ENCODE measurements around the gene CPAMD8. TPM values are rescaled to one million over a fixed set of nuclear protein-coding genes. Genes with fewer than 3 reads are reported as not detected.
"Not testable (repeated sequence)": the region's sequence is repeated elsewhere in the genome, so short reads cannot be mapped to it uniquely, and the experiment has no call there.

CPAMD8 gene
- total and polyA plus RNA-seq, 9 donors = 2.4 to 13.0 (median 7.9) TPM

DNA sequence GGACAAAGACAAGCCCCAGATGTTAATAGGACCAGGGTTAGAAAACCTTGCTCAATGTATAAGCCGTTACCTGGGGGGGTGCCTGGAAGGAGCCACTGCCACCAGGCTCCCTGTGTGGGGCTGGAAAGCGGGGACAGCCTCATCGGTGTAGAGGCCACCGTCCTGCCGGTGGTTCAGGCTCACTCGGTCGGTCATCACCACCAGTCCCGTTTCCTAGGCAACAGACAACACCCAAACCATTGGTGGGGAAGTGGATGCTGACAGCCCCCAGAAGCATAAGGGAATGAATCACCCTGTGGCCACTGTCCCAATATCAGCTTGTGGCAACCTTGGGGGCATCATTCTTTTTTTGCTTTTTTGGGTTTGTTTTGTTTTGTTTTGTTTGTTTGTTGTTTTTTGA, 55.8 kb downstream of the CPAMD8 start:
- Histone ChIP-seq H3K36me3 (no peaks in the 10 kb centered on the region), H3K4me3 (no peak overlapping the region), H3K27me3 (no peaks in the 10 kb centered on the region), H3K9me3 (peaks cover 0 to 6% of the 10 kb centered on the region in 2 donors), H3K27ac (no peak overlapping the region), H3K4me1 (ENCODE audit: insufficient read depth) (no peaks in the 10 kb centered on the region)
- no peak for DNase-seq
- 76 to 87% (median 81%) methylated on average over 8 of the region's 8 CpGs for WGBS, 3 donors
- intact Hi-C loops (cut with DNase I) = no loop called here
- TF ChIP-seq EP300 (IDR thresholded peaks at IDR 0.05) = no peak
- TF ChIP-seq, protein P1, sequence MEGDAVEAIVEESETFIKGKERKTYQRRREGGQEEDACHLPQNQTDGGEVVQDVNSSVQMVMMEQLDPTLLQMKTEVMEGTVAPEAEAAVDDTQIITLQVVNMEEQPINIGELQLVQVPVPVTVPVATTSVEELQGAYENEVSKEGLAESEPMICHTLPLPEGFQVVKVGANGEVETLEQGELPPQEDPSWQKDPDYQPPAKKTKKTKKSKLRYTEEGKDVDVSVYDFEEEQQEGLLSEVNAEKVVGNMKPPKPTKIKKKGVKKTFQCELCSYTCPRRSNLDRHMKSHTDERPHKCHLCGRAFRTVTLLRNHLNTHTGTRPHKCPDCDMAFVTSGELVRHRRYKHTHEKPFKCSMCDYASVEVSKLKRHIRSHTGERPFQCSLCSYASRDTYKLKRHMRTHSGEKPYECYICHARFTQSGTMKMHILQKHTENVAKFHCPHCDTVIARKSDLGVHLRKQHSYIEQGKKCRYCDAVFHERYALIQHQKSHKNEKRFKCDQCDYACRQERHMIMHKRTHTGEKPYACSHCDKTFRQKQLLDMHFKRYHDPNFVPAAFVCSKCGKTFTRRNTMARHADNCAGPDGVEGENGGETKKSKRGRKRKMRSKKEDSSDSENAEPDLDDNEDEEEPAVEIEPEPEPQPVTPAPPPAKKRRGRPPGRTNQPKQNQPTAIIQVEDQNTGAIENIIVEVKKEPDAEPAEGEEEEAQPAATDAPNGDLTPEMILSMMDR (IDR thresholded peaks at IDR 0.05) = no peak
- no peak for TF ChIP-seq POLR2A (IDR thresholded peaks at IDR 0.05)

- no peak for DNase-seq
- no peaks in the 10 kb centered on the region for H3K27me3 ChIP-seq
- TF ChIP-seq EP300 (IDR thresholded peaks at IDR 0.05) (no peak), POLR2A (IDR thresholded peaks at IDR 0.05) (no peak)
- WGBS, 3 donors = 94 to 100% (median 98%) methylated on average over 1 of the region's 1 CpG
- H3K36me3 ChIP-seq = no peaks in the 10 kb centered on the region
- intact Hi-C loops (cut with DNase I) = no loop called here
- no peak overlapping the region for H3K4me3 ChIP-seq
- H3K4me1 ChIP-seq (ENCODE audit: insufficient read depth) = no peaks in the 10 kb centered on the region
- H3K27ac ChIP-seq = no peak overlapping the region
- H3K9me3 ChIP-seq = peaks cover 0 to 6% of the 10 kb centered on the region in 2 donors
Observed at GRCh38 chr19:16969135-16969534, 57.5 kb downstream of the CPAMD8 start.

GRCh38 chr19:16960996-16961822, 65.4 kb downstream of the CPAMD8 start:
- H3K27ac ChIP-seq; H3K4me1 ChIP-seq (ENCODE audit: insufficient read depth); H3K9me3 ChIP-seq; DNase-seq; H3K4me3 ChIP-seq; H3K36me3 ChIP-seq; intact Hi-C loops (cut with DNase I); H3K27me3 ChIP-seq: not testable (repeated sequence)
- 79 to 84% (median 80%) methylated on average over 20 of the region's 20 CpGs for WGBS, 3 donors

- not testable (repeated sequence) for DNase-seq; H3K4me1 ChIP-seq (ENCODE audit: insufficient read depth); H3K4me3 ChIP-seq; H3K9me3 ChIP-seq; H3K36me3 ChIP-seq; H3K27ac ChIP-seq; H3K27me3 ChIP-seq
- intact Hi-C loops (cut with DNase I) = loop anchor here in 1 of 4 donors (5.0 kb wide), 1 partner anchor 529 kb away; no protein-coding TSS in a partner anchor
Observed at GRCh38 chr19:16958277-16958676, 68.3 kb downstream of the CPAMD8 start.

DNA sequence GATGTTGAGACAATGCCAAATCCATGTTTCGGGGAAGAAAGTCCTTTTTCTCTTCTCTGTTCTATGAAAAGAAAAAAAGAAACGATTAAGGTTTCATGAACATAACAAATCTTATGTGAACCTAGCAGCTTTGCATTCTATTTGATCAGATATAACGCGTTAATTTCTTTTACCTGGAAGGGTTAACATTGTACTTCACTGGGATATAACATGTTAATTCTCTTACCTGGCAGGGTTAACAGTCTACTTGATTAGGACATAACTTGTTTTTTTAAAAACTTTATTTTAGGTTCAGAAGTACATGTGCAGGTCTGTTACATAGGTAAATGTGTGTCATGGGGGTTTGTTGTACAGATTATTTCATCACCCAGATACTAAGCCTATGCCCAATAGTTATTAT, 68.8 kb downstream of the CPAMD8 start:
- no peak for DNase-seq
- H3K27me3 ChIP-seq = no peaks in the 10 kb centered on the region
- intact Hi-C loops (cut with DNase I) = loop anchor here in 1 of 4 donors (1.0 to 5.0 kb wide), 2 partner anchors 26 to 529 kb away; no protein-coding TSS in a partner anchor
- no peak overlapping the region for H3K4me3 ChIP-seq
- H3K4me1 ChIP-seq (ENCODE audit: insufficient read depth) = peaks cover 3% of the 10 kb centered on the region
- 49 to 55% (median 53%) methylated on average over 4 of the region's 4 CpGs for WGBS, 3 donors
- no peak for TF ChIP-seq EP300 (IDR thresholded peaks at IDR 0.05)
- TF ChIP-seq POLR2A (IDR thresholded peaks at IDR 0.05) = no peak
- TF ChIP-seq, protein P1 (IDR thresholded peaks at IDR 0.05) = no peak
- no peaks in the 10 kb centered on the region for H3K9me3 ChIP-seq
- no peaks in the 10 kb centered on the region for H3K36me3 ChIP-seq
- no peak overlapping the region for H3K27ac ChIP-seq

DNA sequence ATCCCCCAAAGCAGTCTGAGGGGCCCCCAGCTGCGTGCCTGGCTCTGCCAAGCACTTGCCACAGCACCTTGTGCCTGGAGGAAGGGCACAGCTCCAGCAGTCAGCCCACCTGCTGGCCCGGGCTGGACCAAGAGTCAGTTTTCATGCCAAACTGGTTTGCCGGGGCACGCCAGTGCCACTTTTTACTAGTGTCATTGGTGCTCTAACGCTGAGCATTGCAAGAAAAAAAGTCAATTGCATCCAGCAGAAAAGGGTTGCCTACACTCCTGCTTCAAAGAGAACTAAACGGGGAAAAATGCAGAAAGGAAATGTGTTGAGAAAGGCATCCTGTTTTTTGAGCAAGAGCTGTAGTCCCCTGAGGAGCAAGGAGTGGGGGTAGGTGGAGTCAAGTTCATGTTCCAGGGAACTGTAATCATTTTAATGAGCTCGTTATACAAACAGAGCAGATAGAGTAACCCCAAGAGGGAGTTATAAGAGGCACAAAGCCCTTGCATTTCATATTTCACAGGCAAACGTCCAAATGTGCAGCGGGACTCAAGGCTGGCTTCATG, 69.4 kb downstream of the CPAMD8 start:
- intact Hi-C loops (cut with DNase I) = loop anchor here in 1 of 4 donors (1.0 to 5.0 kb wide), 2 partner anchors 25 to 530 kb away; no protein-coding TSS in a partner anchor
- Histone ChIP-seq H3K27ac (no peak overlapping the region), H3K9me3 (no peaks in the 10 kb centered on the region), H3K27me3 (no peaks in the 10 kb centered on the region), H3K36me3 (no peaks in the 10 kb centered on the region), H3K4me1 (ENCODE audit: insufficient read depth) (peaks cover 3% of the 10 kb centered on the region), H3K4me3 (no peak overlapping the region)
- no peak for DNase-seq
- WGBS, 3 donors = 16 to 21% (median 19%) methylated on average over 9 of the region's 9 CpGs
- TF ChIP-seq EP300 (IDR thresholded peaks at IDR 0.05) (no peak), POLR2A (IDR thresholded peaks at IDR 0.05) (no peak)
- TF ChIP-seq, protein P1 (IDR thresholded peaks at IDR 0.05) = no peak

Measured in ovary (tissue), 9 donors.